Astrocyte of the spinal cord (primary cell): ENCODE results near the gene STEAP2.
"Not testable (repeated sequence)": the region's sequence is repeated elsewhere in the genome, so short reads cannot be mapped to it uniquely, and the experiment has no call there.

Experiments used
- DNase-seq: peaks from one replicate; pipeline ENCODE4 v3.0.0; 2011; ENCODE audit warnings: low read depth, low spot score
- H3K4me3 ChIP-seq: 2 replicates; pipeline ENCODE4 v1.5.1; 2011; ENCODE audit warnings: low read depth, mild to moderate bottlenecking, low read length, moderate library complexity
- CTCF ChIP-seq: IDR thresholded peaks from 2 replicates; pipeline ENCODE4 v1.5.1; 2012; ENCODE audit warnings: low read depth, mild to moderate bottlenecking, low read length, inconsistent platforms
- in situ Hi-C: cut with HindIII; loops from 2 replicates; pipeline ENCODE4 v1.10.0; 2017; ENCODE audit warnings: low sequenced_read_pairs

The STEAP2 gene

GRCh38 chr7:90178679-90179278 lies 32.8 kb upstream of the STEAP2 start:
- no peak overlapping the region for H3K4me3 ChIP-seq
- in situ Hi-C loops: no loop called here
- no peak for TF ChIP-seq CTCF
- DNase-seq: peak; percentile 78

GRCh38 chr7:90180011-90180585 lies 31.4 kb upstream of the STEAP2 start:
- DNase-seq: peak; percentile 61
- H3K4me3 ChIP-seq: no peak overlapping the region
- in situ Hi-C loops: no loop called here
- no peak for TF ChIP-seq CTCF

- TF ChIP-seq CTCF: no peak
- in situ Hi-C loops: no loop called here
- H3K4me3 ChIP-seq: no peak overlapping the region
- DNase-seq: no peak
These were observed 30.9 kb upstream of the STEAP2 start for GRCh38 chr7:90180649-90181048.

GRCh38 chr7:90181485-90181884 lies 30.1 kb upstream of the STEAP2 start:
- no peak for DNase-seq
- TF ChIP-seq CTCF: no peak
- in situ Hi-C loops: no loop called here

GRCh38 chr7:90186290-90186689 lies 25.2 kb upstream of the STEAP2 start:
- in situ Hi-C loops, DNase-seq, H3K4me3 ChIP-seq: not testable (repeated sequence)

More at GRCh38 chr7:90181485-90181884, 30.1 kb upstream of the STEAP2 start:
- H3K4me3 ChIP-seq: no peak overlapping the region

GRCh38 chr7:90187507-90188050 lies 24.0 kb upstream of the STEAP2 start:
- H3K4me3 ChIP-seq: no peak overlapping the region
- no peak for TF ChIP-seq CTCF

GRCh38 chr7:90188281-90188680 lies 23.3 kb upstream of the STEAP2 start:
- DNase-seq: no peak
- no peak for TF ChIP-seq CTCF
- in situ Hi-C loops: no loop called here

More at GRCh38 chr7:90187507-90188050, 24.0 kb upstream of the STEAP2 start:
- DNase-seq: no peak
- in situ Hi-C loops: no loop called here

More at GRCh38 chr7:90188281-90188680, 23.3 kb upstream of the STEAP2 start:
- H3K4me3 ChIP-seq: no peak overlapping the region
